HG02678 (cell line): Measurements from ENCODE around the gene TNKS1BP1.

Experiments
- ATAC-seq: cut with Tn5 transposase; IDR thresholded peaks from one replicate; pipeline ENCODE4 v1.9.1; 2021; ENCODE audit warnings: mild to moderate bottlenecking, moderate library complexity; ENCODE audit not compliant: unreplicated experiment

TNKS1BP1 gene

GRCh38 chr11:57260937-57261783 is 63.6 kb downstream of the TNKS1BP1 start:
- no peak for ATAC-seq

- no peak for ATAC-seq
Measured at GRCh38 chr11:57256119-57256518, 68.6 kb downstream of the TNKS1BP1 start.

GRCh38 chr11:57255618-57256017 is 69.1 kb downstream of the TNKS1BP1 start:
- no peak for ATAC-seq

GRCh38 chr11:57254631-57255030 is 70.1 kb downstream of the TNKS1BP1 start:
- no peak for ATAC-seq

- ATAC-seq = no peak
Measured at GRCh38 chr11:57251491-57252104, 73.2 kb downstream of the TNKS1BP1 start.

- no peak for ATAC-seq
Measured at GRCh38 chr11:57251037-57251436, 73.7 kb downstream of the TNKS1BP1 start.
